Erythroblast (primary cell): ENCODE data around the gene MAPK8IP2.

Experiments
- GATA1 ChIP-seq: IDR thresholded peaks from 2 replicates; pipeline ENCODE4 v1.6.1; 2011; ENCODE audit warnings: low read depth, mild to moderate bottlenecking, control low read depth, low read length, moderate library complexity
- POLR2A ChIP-seq: IDR thresholded peaks from 2 replicates; pipeline ENCODE4 v1.6.1; 2011; ENCODE audit warnings: mild to moderate bottlenecking, low read length

- TF ChIP-seq POLR2A (no peak), GATA1 (no peak)
Observed at GRCh38 chr22:50560034-50560433, 40.6 kb upstream of the MAPK8IP2 start.
